GM23248 (cell line): ENCODE data around the gene TIMM50. TPM values are rescaled to one million over a fixed set of nuclear protein-coding genes. Genes with fewer than 3 reads are reported as not detected.

Source experiments
- DNase-seq: peaks from one replicate; pipeline ENCODE4 v3.0.0-alpha.2; 2015
- H2AFZ ChIP-seq: fragments of 200-600 bp; sonication (generic); 2 replicates; pipeline ENCODE4 v1.6.1; 2016; ENCODE audit warnings: antibody characterized with exemption
- H3F3A ChIP-seq: fragments of 200-600 bp; sonication (generic); 2 replicates; pipeline ENCODE4 v1.6.1; 2016; ENCODE audit warnings: mild to moderate bottlenecking, antibody characterized with exemption, mixed run types; ENCODE audit not compliant: insufficient read depth
- H3K27ac ChIP-seq: fragments of 200-600 bp; sonication (generic); 2 replicates; pipeline ENCODE4 v1.5.1; 2016; ENCODE audit warnings: mild to moderate bottlenecking
- H3K27me3 ChIP-seq: fragments of 200-600 bp; sonication (generic); replicated peaks from 2 replicates; pipeline ENCODE4 v1.6.1; 2016; ENCODE audit warnings: mild to moderate bottlenecking; ENCODE audit not compliant: insufficient read depth
- H3K36me3 ChIP-seq: fragments of 200-600 bp; sonication (generic); 2 replicates; pipeline ENCODE4 v1.6.1; 2016; ENCODE audit warnings: low read depth, mild to moderate bottlenecking
- H3K4me1 ChIP-seq: fragments of 200-600 bp; sonication (generic); 2 replicates; pipeline ENCODE4 v1.6.1; 2016; ENCODE audit warnings: mild to moderate bottlenecking; ENCODE audit not compliant: insufficient read depth
- H3K4me2 ChIP-seq: fragments of 200-600 bp; sonication (generic); one replicate; pipeline ENCODE4 v1.6.1; 2016; ENCODE audit warnings: mild to moderate bottlenecking; ENCODE audit not compliant: unreplicated experiment
- H3K4me3 ChIP-seq: fragments of 200-600 bp; sonication (generic); 2 replicates; pipeline ENCODE4 v1.5.1; 2016; ENCODE audit warnings: mild to moderate bottlenecking
- H3K79me2 ChIP-seq: fragments of 200-600 bp; sonication (generic); 2 replicates; pipeline ENCODE4 v1.6.1; 2016; ENCODE audit warnings: mild to moderate bottlenecking; ENCODE audit not compliant: insufficient read depth
- H3K9ac ChIP-seq: fragments of 200-600 bp; sonication (generic); 2 replicates; pipeline ENCODE4 v1.6.1; 2016; ENCODE audit warnings: mild to moderate bottlenecking
- H3K9me2 ChIP-seq: fragments of 200-600 bp; sonication (generic); 2 replicates; pipeline ENCODE4 v1.6.1; 2016; ENCODE audit warnings: mixed run types, mild to moderate bottlenecking, moderate library complexity; ENCODE audit not compliant: insufficient read depth
- H3K9me3 ChIP-seq: fragments of 200-600 bp; sonication (generic); one replicate; pipeline ENCODE4 v1.6.1; 2017; ENCODE audit warnings: low read depth
- H4K20me1 ChIP-seq: fragments of 200-600 bp; sonication (generic); 2 replicates; pipeline ENCODE4 v1.6.0; 2016; ENCODE audit not compliant: insufficient read depth
- EZH2 ChIP-seq: fragments of 200-600 bp; sonication (generic); IDR thresholded peaks from 2 replicates; pipeline ENCODE4 v1.6.1; 2018; ENCODE audit warnings: antibody characterized with exemption, mild to moderate bottlenecking; ENCODE audit not compliant: insufficient read depth, poor library complexity, severe bottlenecking
- EZH2phosphoT487 ChIP-seq: fragments of 200-600 bp; sonication (generic); IDR thresholded peaks from 2 replicates; pipeline ENCODE4 v1.6.1; 2018; ENCODE audit warnings: antibody characterized with exemption, moderate library complexity, mild to moderate bottlenecking, low read depth; ENCODE audit not compliant: insufficient read depth
- WGBS, 2 experiments: methylation state at CpG; one replicate each; pipeline ENCODE4 v1.1.6; 2015 to 2017; ENCODE audit warnings: low lambda C conversion rate in 2 of 2, low coverage in 1 of 2; ENCODE audit errors: missing lambda C conversion rate in 2 of 2; 5-methylcytosine and 5-hydroxymethylcytosine counted together
- in situ Hi-C: fragments of 300-500 bp; cut with MboI; formaldehyde crosslinking; loops from 2 replicates; pipeline ENCODE4 v1.15.0; 2020
- polyA plus RNA-seq: library from polyadenylated mRNA; unstranded; fragments of >200 nt; fragmentation: Nextera tagmentation; extraction: Ambion mirVana; gene quantifications from 2 replicates; pipeline ENCODE4 v1.2.1, GENCODE V29; 2016
- total RNA-seq: library from RNA; depleted of rRNA; stranded (reverse); fragments of >200 nt; shearing (Covaris generic); gene quantifications from 2 replicates; pipeline ENCODE4 v1.2.3, GENCODE V29; 2014

TIMM50 gene
- total and polyA plus RNA-seq, 2 experiments from 2014 or later: 66.7 to 82.0 TPM

DNA sequence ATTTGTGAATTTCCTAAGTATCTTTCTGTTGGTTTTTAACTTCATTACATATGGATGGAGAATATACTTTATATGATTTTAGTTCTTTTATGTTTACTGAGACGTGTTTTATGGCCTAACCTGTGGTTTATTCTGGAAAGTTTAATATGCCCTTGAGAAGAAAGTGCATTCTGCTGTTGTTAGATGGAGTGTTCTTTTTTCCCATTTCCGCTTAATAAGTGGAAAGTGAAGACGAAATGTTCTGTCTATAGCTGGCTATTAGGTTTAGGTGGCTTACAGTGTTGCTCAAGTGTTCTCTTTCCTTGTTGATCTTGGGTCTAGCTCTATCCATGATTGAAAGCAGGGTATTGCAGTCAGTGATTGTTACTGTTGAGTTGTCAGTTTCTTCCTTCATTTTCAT, 17.2 kb upstream of the TIMM50 start:
- Histone ChIP-seq H3F3A (no peaks in the 10 kb centered on the region), H3K4me1 (no peaks in the 10 kb centered on the region), H3K9ac (no peak overlapping the region), H3K27me3 (no peaks in the 10 kb centered on the region), H3K9me3 (no peaks in the 10 kb centered on the region), H3K36me3 (peaks cover 25% of the 10 kb centered on the region; the same call in 1 of the 2 replicates), H3K4me2 (no peak overlapping the region), H2AFZ (no peak overlapping the region), H3K27ac (no peak overlapping the region), H3K4me3 (no peak overlapping the region), H3K9me2 (no peaks in the 10 kb centered on the region), H4K20me1 (no peaks in the 10 kb centered on the region), H3K79me2 (peaks cover 60% of the 10 kb centered on the region)
- TF ChIP-seq EZH2phosphoT487 (no peak), EZH2 (no peak)
- DNase-seq: no peak
- WGBS, 2 experiments: 70 to 73% methylated on average over 3 of the region's 3 CpGs
- in situ Hi-C loops: no loop called here

DNA sequence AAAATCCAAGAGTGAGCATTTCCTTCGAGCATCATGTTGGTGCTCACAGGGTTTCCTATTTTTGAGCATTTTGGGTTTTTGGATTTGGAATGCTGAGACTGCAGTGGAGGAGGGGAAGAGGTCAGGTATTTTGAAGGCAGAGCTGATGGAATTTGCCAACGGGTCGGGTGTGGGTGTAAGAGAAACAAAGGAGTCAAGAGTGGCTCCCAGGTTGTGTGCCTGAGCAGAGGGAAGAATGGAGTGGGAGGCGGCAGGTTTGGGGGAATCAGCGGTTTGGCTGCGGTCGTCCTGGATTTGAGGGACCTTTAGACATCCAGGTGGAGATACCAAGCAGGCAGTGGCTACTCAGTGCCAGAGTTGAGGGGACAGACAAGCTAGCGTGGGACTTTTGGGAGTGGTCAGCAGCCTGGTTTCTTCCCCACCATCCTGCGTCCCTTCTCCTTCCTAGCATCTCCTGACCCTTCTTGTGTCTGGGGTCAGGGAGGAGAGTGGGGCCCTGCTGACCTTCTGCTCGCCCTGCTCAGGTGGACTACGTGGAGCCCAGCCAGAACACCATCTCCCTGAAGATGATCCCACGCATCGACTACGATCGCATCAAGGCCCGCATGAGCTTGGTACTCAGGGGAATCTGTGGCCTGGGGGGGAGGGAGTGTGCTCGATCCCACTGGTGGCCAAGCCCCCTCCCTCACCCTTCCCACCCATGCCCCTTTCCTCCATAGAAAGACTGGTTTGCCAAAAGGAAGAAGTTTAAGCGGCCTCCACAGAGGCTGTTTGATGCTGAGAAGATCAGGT, 14.5 kb upstream of the TIMM50 start:
- H3K27ac ChIP-seq: no peak overlapping the region
- no peak overlapping the region for H3K9ac ChIP-seq
- H2AFZ ChIP-seq: no peak overlapping the region
- TF ChIP-seq EZH2: no peak
- no peak for TF ChIP-seq EZH2phosphoT487
- H4K20me1 ChIP-seq: no peaks in the 10 kb centered on the region
- no peaks in the 10 kb centered on the region for H3K27me3 ChIP-seq
- DNase-seq: no peak
- no peaks in the 10 kb centered on the region for H3K4me1 ChIP-seq
- H3K4me2 ChIP-seq: no peak overlapping the region
- peaks cover 43% of the 10 kb centered on the region for H3K79me2 ChIP-seq
- no peaks in the 10 kb centered on the region for H3F3A ChIP-seq
- H3K9me2 ChIP-seq: no peaks in the 10 kb centered on the region
- in situ Hi-C loops: no loop called here
- peaks cover 16% of the 10 kb centered on the region; the same call in 1 of the 2 replicates for H3K36me3 ChIP-seq
- H3K9me3 ChIP-seq: no peaks in the 10 kb centered on the region
- 94 to 97% methylated on average over 15 to 18 of the region's 18 CpGs for WGBS, 2 experiments
- no peak overlapping the region for H3K4me3 ChIP-seq

DNA sequence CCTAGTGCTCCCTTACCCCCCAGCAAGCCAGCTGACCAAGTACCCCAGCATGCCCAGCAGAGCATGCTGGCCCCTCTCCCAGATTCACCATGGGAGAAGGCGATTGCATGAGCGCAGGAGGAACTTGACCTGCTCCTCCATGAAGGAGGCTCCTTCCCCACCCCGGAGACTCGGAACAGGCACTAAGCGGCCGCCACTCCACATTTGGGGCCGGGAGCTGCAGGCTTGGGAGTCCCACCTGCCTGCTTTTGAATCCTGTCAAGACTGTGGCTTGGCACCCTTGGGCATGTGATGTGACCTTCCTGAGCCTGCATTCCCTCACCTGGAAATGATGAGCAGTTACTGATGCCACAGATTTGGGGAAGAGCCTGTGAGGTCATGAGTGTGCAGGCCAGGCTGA, 12.7 kb upstream of the TIMM50 start:
- in situ Hi-C loops: no loop called here
- no peak for DNase-seq

DNA sequence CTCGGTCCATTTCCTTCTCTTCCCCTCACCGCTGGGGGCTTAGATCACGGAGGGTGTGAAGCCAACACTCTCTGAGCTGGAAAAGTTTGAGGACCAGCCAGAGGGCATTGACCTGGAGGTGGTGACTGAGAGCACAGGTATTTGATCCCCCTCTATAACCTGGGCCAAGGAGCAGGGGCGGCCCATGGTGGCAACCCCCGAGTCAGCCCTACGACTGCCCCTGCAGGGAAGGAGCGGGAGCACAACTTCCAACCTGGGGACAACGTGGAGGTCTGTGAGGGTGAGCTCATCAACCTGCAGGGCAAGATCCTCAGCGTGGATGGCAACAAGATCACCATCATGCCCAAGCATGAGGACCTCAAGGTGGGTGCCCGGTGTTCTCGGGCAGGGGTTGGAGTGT, 11.6 kb upstream of the TIMM50 start:
- Histone ChIP-seq H3K27me3 (no peaks in the 10 kb centered on the region), H3K4me1 (no peaks in the 10 kb centered on the region), H3K9me3 (no peaks in the 10 kb centered on the region), H4K20me1 (no peaks in the 10 kb centered on the region), H2AFZ (no peak overlapping the region), H3K79me2 (peaks cover 19% of the 10 kb centered on the region), H3K9ac (no peak overlapping the region), H3K36me3 (peaks cover 23% of the 10 kb centered on the region), H3K27ac (no peak overlapping the region), H3K9me2 (no peaks in the 10 kb centered on the region), H3K4me3 (no peak overlapping the region), H3F3A (no peaks in the 10 kb centered on the region), H3K4me2 (no peak overlapping the region)
- no peak for DNase-seq
- in situ Hi-C loops: no loop called here
- TF ChIP-seq EZH2phosphoT487 (no peak), EZH2 (no peak)
- WGBS, 2 experiments: 96 to 98% methylated on average over 10 to 11 of the region's 11 CpGs

More for the DNA sequence above, 12.7 kb upstream of the TIMM50 start:
- Histone ChIP-seq H3K79me2 (peaks cover 30% of the 10 kb centered on the region), H3K4me2 (no peak overlapping the region), H3K9me2 (no peaks in the 10 kb centered on the region), H4K20me1 (no peaks in the 10 kb centered on the region), H3K9me3 (no peaks in the 10 kb centered on the region), H3K27me3 (no peaks in the 10 kb centered on the region), H3K9ac (no peak overlapping the region), H3F3A (no peaks in the 10 kb centered on the region), H3K4me1 (no peaks in the 10 kb centered on the region), H3K4me3 (no peak overlapping the region), H3K36me3 (peaks cover 23% of the 10 kb centered on the region), H2AFZ (no peak overlapping the region), H3K27ac (no peak overlapping the region)
- WGBS, 2 experiments: 90 to 95% methylated on average over 7 of the region's 7 CpGs
- TF ChIP-seq EZH2phosphoT487: no peak
- no peak for TF ChIP-seq EZH2

DNA sequence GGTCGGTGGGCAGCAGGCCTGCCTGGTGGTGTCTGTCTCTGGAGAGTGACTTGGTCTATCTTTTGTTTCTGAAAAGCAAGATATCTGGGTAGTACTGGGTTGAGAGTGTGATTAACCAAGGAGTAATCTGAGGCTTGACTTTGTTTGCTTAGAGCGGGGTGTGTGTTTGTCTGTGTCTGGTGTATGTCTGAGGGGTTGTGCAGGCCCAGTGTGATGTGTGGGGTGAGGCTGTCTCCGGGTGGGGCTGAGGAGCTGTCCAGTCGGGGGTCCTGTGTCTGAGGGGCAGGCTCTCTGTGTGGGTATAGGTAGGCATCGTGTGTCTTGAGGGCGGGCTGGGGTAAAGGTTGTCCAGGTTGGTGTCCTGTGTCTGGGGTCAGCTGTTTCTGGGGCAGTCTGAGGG, 11.1 kb upstream of the TIMM50 start:
- peaks cover 23% of the 10 kb centered on the region for H3K36me3 ChIP-seq

More for the DNA sequence above, 11.1 kb upstream of the TIMM50 start:
- Histone ChIP-seq H3K27ac (no peak overlapping the region), H3K4me2 (no peak overlapping the region), H3K9me3 (no peaks in the 10 kb centered on the region), H3K4me1 (no peaks in the 10 kb centered on the region), H3K79me2 (peaks cover 13% of the 10 kb centered on the region), H3K4me3 (no peak overlapping the region), H3K9me2 (no peaks in the 10 kb centered on the region), H3K27me3 (no peaks in the 10 kb centered on the region), H2AFZ (no peak overlapping the region), H3K9ac (no peak overlapping the region), H4K20me1 (no peaks in the 10 kb centered on the region), H3F3A (no peaks in the 10 kb centered on the region)
- in situ Hi-C loops: no loop called here
- DNase-seq: no peak
- no peak for TF ChIP-seq EZH2
- TF ChIP-seq EZH2phosphoT487: no peak
- 98 to 99% methylated on average over 6 of the region's 6 CpGs for WGBS, 2 experiments
